ENCODE results near the gene A2ML1.
"Not testable (repeated sequence)": the region's sequence is repeated elsewhere in the genome, so short reads cannot be mapped to it uniquely, and the experiment has no call there.

GRCh38 chr12:8789341-8790013 is 32.9 kb upstream of the A2ML1 start:
- TF ChIP-seq CTCF, POLR2A, EP300 (IDR thresholded peaks at IDR 0.05): not testable (repeated sequence)

All from tibial nerve (tissue), 4 donors.